ENCODE results near the gene TXNRD3.

- no peak for TF ChIP-seq EZH2phosphoT487 (IDR thresholded peaks at IDR 0.05; ENCODE audit: insufficient read depth, low read depth)
- TF ChIP-seq EZH2 (IDR thresholded peaks at IDR 0.05; ENCODE audit: insufficient read depth, poor library complexity, severe bottlenecking): no peak
Observed at GRCh38 chr3:126656371-126657134, 1.6 kb upstream of the TXNRD3 start.
